GDM1 (cell line): Measurements from ENCODE around the gene EIF5A.

Experiments
- DNase-seq: peaks from one replicate; lab custom pipeline; 2025; lab: John Stamatoyannopoulos, UW

The EIF5A gene

DNA sequence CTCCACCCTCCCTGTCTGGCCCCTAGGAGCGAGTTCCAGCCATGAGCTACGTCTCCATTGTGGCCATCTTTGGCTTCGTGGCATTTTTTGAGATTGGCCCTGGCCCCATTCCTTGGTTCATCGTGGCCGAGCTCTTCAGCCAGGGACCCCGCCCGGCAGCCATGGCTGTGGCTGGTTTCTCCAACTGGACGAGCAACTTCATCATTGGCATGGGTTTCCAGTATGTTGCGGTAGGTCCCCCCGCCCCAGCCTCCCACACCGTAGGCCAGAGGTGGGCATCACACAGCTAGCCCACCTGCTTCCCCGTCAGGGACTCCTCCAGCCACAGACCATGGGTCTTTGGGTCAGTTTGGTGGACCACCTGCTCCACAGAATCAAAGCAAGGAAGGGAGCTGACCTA lies 21.7 kb upstream of the EIF5A start:
- no peak for DNase-seq

GRCh38 chr17:7289256-7290032 lies 18.0 kb upstream of the EIF5A start:
- no peak for DNase-seq

GRCh38 chr17:7290166-7290565 lies 17.3 kb upstream of the EIF5A start:
- no peak for DNase-seq

GRCh38 chr17:7290685-7291084 lies 16.7 kb upstream of the EIF5A start:
- DNase-seq = no peak

GRCh38 chr17:7292194-7292593 lies 15.2 kb upstream of the EIF5A start:
- DNase-seq = no peak

DNA sequence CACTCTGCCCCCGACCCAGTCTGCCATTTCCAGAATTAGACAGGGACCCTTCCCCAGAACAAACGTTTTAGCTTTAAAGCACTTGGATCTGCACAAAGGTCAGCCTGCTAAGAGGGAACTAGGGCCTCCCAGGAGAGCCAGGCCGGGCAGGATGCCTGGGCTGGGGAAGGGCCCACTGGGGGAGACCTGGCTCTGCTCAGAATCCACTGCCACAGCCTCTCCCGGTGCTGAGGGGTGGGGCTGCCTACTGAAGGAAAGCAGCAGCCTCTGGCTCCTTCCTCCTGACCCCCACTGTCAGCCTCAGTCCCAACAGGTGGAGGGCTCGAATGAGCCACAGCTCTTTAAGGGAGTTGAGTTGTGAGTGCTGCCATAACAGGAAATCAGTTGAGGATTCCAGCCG lies 14.7 kb upstream of the EIF5A start:
- no peak for DNase-seq

GRCh38 chr17:7293159-7293558 lies 14.3 kb upstream of the EIF5A start:
- DNase-seq = no peak

- no peak for DNase-seq
Measured at GRCh38 chr17:7293816-7294613, 13.4 kb upstream of the EIF5A start.

GRCh38 chr17:7294614-7295153 lies 12.7 kb upstream of the EIF5A start, which contains the start of gene YBX2:
Gene YBX2, minus strand, starts transcription at chr17:7294639. Its CDS starts 139 bp downstream, at chr17:7294500.
- DNase-seq = peak; percentile 86

- DNase-seq = no peak
Measured at GRCh38 chr17:7295230-7296180, 11.9 kb upstream of the EIF5A start.

DNA sequence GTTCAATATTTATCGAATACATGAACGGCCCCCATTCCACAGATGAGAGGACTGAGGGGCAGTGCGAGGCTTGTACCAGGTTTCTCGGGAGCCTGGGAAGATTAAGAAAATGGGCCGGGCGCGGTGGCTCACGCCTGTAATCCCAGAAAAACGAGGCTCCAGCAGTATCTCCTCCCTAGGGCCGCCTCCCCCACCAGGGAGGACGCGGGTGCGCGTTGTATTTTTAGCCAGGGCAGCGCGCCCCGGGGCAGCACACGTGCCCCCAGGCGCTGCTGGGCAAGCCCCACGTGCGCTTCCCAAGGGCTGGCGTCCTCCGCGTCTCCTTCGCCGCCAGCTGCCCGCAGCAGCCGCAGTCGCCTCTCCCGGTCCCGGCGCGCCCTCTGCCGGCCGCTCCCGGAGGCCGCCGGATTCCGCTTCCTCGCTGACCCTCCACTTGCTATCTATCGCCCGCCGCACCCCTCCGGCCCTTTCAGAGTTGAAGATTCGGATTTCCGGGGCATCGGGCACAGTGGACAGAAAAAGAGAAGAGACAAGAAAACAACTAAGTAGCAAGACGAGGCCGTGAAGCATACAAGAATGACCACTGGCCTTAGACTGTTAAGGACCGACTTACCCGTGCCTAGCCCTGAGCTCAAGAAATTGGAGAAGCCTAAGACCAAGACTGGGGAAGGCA lies 11.1 kb upstream of the EIF5A start:
- DNase-seq = peak; percentile 66

DNA sequence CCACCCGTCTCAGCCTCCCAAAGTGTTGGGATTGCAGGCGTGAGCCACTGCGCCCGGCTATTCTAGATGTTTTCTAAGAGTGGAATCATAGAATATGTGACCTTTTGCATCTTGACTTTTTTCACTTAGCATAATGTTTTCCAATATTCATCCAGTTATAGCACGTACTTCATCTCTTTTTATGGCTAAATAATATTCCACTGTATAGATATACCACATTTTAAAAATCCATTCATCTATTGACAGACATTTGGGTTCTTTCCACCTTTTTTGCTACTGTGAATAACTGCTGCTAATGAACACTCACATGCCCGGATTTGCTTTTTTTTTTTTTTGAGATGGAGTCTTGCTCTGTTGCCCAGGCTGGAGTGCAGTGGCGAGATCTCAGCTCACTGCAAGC lies 3.2 kb upstream of the EIF5A start:
- DNase-seq = no peak

- peak; percentile 41 for DNase-seq
Measured at GRCh38 chr17:7307686-7308624, 527 bp downstream of the EIF5A start.

DNA sequence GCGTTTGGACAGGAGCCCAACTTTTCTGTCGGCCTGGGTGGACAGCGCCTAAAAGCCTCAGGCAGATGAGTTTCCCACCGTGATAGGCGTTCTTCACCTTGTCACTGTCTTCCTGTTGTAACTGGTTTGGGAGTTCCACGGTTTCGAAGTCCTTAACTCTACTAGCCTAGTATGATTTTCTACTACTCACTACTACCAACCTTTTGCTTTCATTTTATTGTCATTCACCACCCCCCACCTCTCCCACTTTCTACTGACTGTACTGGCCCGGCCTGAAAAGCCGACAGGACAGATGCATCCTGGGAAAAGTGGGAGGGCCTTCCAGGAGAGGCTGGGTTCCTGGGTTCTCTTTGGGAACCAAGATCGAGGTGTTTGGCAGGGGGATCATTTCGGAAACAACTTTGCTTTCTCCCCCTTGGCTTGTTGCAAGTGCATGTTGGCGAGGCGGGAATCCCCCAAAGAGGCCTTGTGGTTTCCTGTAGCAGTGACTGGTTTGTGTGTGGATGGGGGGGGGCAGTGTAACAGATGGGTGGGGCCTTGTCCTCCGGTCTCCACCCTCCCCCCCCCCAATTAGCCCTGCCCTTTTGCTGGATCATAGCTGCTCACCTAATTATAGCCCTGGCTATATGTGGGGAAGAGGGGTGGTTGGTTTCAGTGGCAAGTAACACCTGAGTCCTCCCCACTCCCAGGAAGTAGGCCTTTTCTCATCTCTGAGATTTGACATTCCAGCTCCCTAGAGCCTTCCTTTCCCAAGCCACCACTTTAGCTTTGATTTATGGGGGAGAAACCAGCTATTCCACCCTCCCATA lies 1.4 kb downstream of the EIF5A start:
- peak; percentile 68 for DNase-seq

DNA sequence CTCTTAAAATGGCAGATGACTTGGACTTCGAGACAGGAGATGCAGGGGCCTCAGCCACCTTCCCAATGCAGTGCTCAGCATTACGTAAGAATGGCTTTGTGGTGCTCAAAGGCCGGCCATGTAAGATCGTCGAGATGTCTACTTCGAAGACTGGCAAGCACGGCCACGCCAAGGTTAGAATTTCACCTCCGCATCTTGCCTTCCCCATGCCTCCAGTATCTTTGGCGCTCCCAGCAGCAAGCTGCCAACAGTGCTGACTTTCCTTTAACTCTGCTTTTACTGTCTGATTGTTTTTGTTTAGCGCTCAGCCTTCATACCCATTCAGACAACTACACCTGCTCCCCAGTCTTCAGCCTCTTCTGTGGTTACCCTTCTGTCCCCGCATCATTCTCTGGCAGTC lies 2.2 kb downstream of the EIF5A start:
- no peak for DNase-seq

- no peak for DNase-seq
Measured at GRCh38 chr17:7311110-7311705, 3.8 kb downstream of the EIF5A start.

- DNase-seq = no peak
Measured at GRCh38 chr17:7312432-7313087, 5.1 kb downstream of the EIF5A start.
